ENCODE data around the gene RASAL2. TPM values are rescaled to one million over a fixed set of nuclear protein-coding genes. Genes with fewer than 3 reads are reported as not detected.

The RASAL2 gene
- 26.8 TPM for total RNA-seq

GRCh38 chr1:178093951-178094738 is at the start of gene RASAL2:
Gene RASAL2, plus strand, starts transcription at chr1:178094104. Its CDS starts 389 bp downstream, at chr1:178094493.

GRCh38 chr1:178496410-178497135 is 402.7 kb downstream of the RASAL2 start, which contains the start of gene CLEC20A:
Gene CLEC20A, minus strand, starts transcription at chr1:178496964. Its CDS starts 25 bp downstream, at chr1:178496939.

DNA sequence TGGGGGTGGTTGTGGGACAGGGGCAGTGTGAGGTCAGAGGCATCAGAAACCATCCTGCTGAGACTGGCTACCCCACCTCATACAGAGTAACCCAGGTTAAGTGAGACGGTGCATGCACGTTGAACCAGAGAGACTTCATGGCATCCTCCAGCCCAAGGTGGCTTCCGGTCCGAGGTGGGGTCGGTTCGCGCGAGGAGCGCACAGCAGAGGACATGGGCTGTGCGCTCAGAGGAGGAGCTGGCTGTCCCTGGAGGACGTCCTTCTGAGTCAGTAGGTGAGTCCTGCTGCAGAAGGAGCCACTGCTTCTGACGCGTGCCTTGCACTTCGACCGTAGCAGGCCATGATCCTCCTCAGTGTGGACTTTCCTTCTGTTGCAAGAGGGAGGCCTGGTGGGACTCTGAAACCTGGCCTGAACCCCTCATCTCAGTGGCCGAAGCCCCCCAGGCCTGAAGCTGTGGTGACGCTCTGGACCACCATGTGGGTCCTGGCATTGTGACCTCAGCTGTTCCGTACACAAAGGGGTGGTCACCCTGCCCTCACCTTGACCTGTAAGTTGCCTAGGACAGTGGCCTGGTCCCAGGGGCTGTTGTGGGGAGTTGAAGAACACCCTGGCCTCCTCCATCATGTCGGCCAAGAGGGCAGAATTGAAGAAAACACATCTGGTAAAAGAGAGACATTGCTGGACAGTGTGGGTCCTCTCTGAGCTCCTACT is 418.8 kb downstream of the RASAL2 start, which contains the start of gene TEX35:
TSS of gene TEX35 (plus strand) at position 544 of the 712 bp plus-strand sequence. CDS start at position 624, 80 bp downstream.

Small RNA genes lying within 50 kb of the gene (small RNA-seq; reads per million reads assigned to genes)
- not detected for gene RF00017 (ENCODE audit: low replicate concordance)

Other genes with a start within 250 kb of the RASAL2 start
- 6.3 TPM for gene SEC16B, start 124.0 kb upstream of the RASAL2 start, total RNA-seq

Measured in metanephros (tissue), 2 donors.